ENCODE results near the gene TNFRSF19. TPM values are rescaled to one million over a fixed set of nuclear protein-coding genes. Genes with fewer than 3 reads are reported as not detected.
A peak's percentile ranks its signal among the peaks of the same experiment; 100 is the strongest.
"Not testable (repeated sequence)": the region's sequence is repeated elsewhere in the genome, so short reads cannot be mapped to it uniquely, and the experiment has no call there.

Gene TNFRSF19
- total RNA-seq = 10 to 100 TPM in 1 of 5 donors, 1 to 10 TPM in 3, not detected in 1; 1.2 to 14.0 (median 2.8) TPM
- 1 to 10 TPM; 1.3 to 3.8 (median 2.7) TPM for polyA plus RNA-seq
- long read RNA-seq, donor 1 = 0 reads
- long read RNA-seq, donor 2, full-length matches to known transcripts = 1 of 1 reads
- long read RNA-seq, donor 2, partial matches to known transcripts = 0 of 1 reads
- long read RNA-seq, donor 2, other reads (novel, unspliced or antisense) = 0 of 1 reads
- long read RNA-seq, donor 3, full-length matches to known transcripts = 2 of 2 reads
- long read RNA-seq, donor 3, partial matches to known transcripts = 0 of 2 reads
- long read RNA-seq, donor 3, other reads (novel, unspliced or antisense) = 0 of 2 reads
- long read RNA-seq, donor 4 = 0 reads
- long read RNA-seq, donor 5, full-length matches to known transcripts = 5 of 5 reads
- long read RNA-seq, donor 5, partial matches to known transcripts = 0 of 5 reads
- long read RNA-seq, donor 5, other reads (novel, unspliced or antisense) = 0 of 5 reads
- long read RNA-seq, donor 6, full-length matches to known transcripts = 2 of 2 reads
- long read RNA-seq, donor 6, partial matches to known transcripts = 0 of 2 reads
- long read RNA-seq, donor 6, other reads (novel, unspliced or antisense) = 0 of 2 reads
- long read RNA-seq, donor 7, full-length matches to known transcripts = 2 of 2 reads
- long read RNA-seq, donor 7, partial matches to known transcripts = 0 of 2 reads
- long read RNA-seq, donor 7, other reads (novel, unspliced or antisense) = 0 of 2 reads
- long read RNA-seq, donor 8, full-length matches to known transcripts = 5 of 5 reads
- long read RNA-seq, donor 8, partial matches to known transcripts = 0 of 5 reads
- long read RNA-seq, donor 8, other reads (novel, unspliced or antisense) = 0 of 5 reads
- long read RNA-seq, donor 9 = 0 reads
- long read RNA-seq, donor 10 = 0 reads

- TF ChIP-seq CTCF (IDR thresholded peaks at IDR 0.05) (no peak), POLR2A (IDR thresholded peaks at IDR 0.05) (no peak), EP300 (IDR thresholded peaks at IDR 0.05) (no peak), POLR2AphosphoS5 (IDR thresholded peaks at IDR 0.05) (no peak)
- H3K4me1 ChIP-seq = peaks cover 0 to 11% (median 5%) of the 10 kb centered on the region in 4 donors
- peak in 1 of 2 donors; percentile 88 for DNase-seq
- H3K9me3 ChIP-seq = no peaks in the 10 kb centered on the region
- H3K36me3 ChIP-seq = no peaks in the 10 kb centered on the region
- peaks cover 0 to 30% (median 0%) of the 10 kb centered on the region in 3 donors for H3K27me3 ChIP-seq
- intact Hi-C loops (cut with DNase I; ENCODE audit: low total_unique reads) = no loop called here
- WGBS, 5 donors = 13 to 18% (median 14%) methylated on average over 10 of the region's 10 CpGs
- H3K27ac ChIP-seq = no peak within 1 kb of the TSS
- H3K4me3 ChIP-seq = peak within 1 kb of the TSS in 1 of 4 donors; percentile 11
These were observed at the start of gene TNFRSF19 for GRCh38 chr13:23570099-23570920. TSS of gene TNFRSF19 (plus strand) at chr13:23570412. CDS start at chr13:23590184, 19,772 bp downstream.

GRCh38 chr13:23529926-23530325 lies 40.3 kb upstream of the TNFRSF19 start:
- H3K27me3 ChIP-seq; H3K36me3 ChIP-seq; H3K9me3 ChIP-seq; intact Hi-C loops (cut with DNase I; ENCODE audit: low total_unique reads); DNase-seq; H3K27ac ChIP-seq; H3K4me3 ChIP-seq; H3K4me1 ChIP-seq: not testable (repeated sequence)
- 44 to 61% (median 51%) methylated on average over 3 of the region's 3 CpGs for WGBS, 5 donors

GRCh38 chr13:23531446-23531845 lies 38.8 kb upstream of the TNFRSF19 start:
- intact Hi-C loops (cut with DNase I; ENCODE audit: low total_unique reads) = no loop called here
- Histone ChIP-seq H3K36me3 (no peaks in the 10 kb centered on the region), H3K27ac (no peak overlapping the region), H3K27me3 (no peaks in the 10 kb centered on the region), H3K4me3 (no peak overlapping the region), H3K4me1 (no peaks in the 10 kb centered on the region), H3K9me3 (peaks cover 0 to 10% (median 0%) of the 10 kb centered on the region in 4 donors)
- DNase-seq = no peak
- 83 to 96% (median 95%) methylated on average over 7 to 15 of the region's 15 CpGs for WGBS, 5 donors
- no peak for TF ChIP-seq EP300 (IDR thresholded peaks at IDR 0.05)
- TF ChIP-seq POLR2AphosphoS5 (IDR thresholded peaks at IDR 0.05) = no peak
- no peak for TF ChIP-seq POLR2A (IDR thresholded peaks at IDR 0.05)
- no peak for TF ChIP-seq CTCF (IDR thresholded peaks at IDR 0.05)

GRCh38 chr13:23534090-23534489 lies 36.1 kb upstream of the TNFRSF19 start:
- no peak overlapping the region for H3K27ac ChIP-seq
- H3K9me3 ChIP-seq = peaks cover 0 to 10% (median 1%) of the 10 kb centered on the region in 4 donors
- WGBS, 5 donors = 63 to 81% (median 74%) methylated on average over 5 of the region's 5 CpGs
- no peak for DNase-seq
- TF ChIP-seq POLR2A (IDR thresholded peaks at IDR 0.05) (no peak), EP300 (IDR thresholded peaks at IDR 0.05) (no peak), POLR2AphosphoS5 (IDR thresholded peaks at IDR 0.05) (no peak), CTCF (IDR thresholded peaks at IDR 0.05) (no peak)
- no peaks in the 10 kb centered on the region for H3K4me1 ChIP-seq
- no peaks in the 10 kb centered on the region for H3K27me3 ChIP-seq
- no peaks in the 10 kb centered on the region for H3K36me3 ChIP-seq
- intact Hi-C loops (cut with DNase I; ENCODE audit: low total_unique reads) = no loop called here
- no peak overlapping the region for H3K4me3 ChIP-seq

All from stomach (tissue), 19 donors.